Transverse colon (tissue), 4 donors: ENCODE data around the gene TDO2. TPM values are rescaled to one million over a fixed set of nuclear protein-coding genes. Genes with fewer than 3 reads are reported as not detected.
"Not testable (repeated sequence)": the region's sequence is repeated elsewhere in the genome, so short reads cannot be mapped to it uniquely, and the experiment has no call there.

ENCODE experiments used
- DNase-seq: peaks from one replicate; pipeline ENCODE4 v3.0.0-alpha.2; 2019
- H3K27ac ChIP-seq, 4 donors: fragments of 200-600 bp; sonication (generic); 2 replicates each; pipeline ENCODE4 v1.5.1; 2016 to 2018; ENCODE audit warnings: inconsistent platforms in 4 of 4
- H3K27me3 ChIP-seq: fragments of 200-600 bp; sonication (generic); 2 replicates; pipeline ENCODE4 v1.5.1; 2017; ENCODE audit warnings: inconsistent platforms
- H3K36me3 ChIP-seq, 4 donors: fragments of 200-600 bp; sonication (generic); 2 replicates each; pipeline ENCODE4 v1.5.1; 2017 to 2019; ENCODE audit warnings: inconsistent platforms in 4 of 4
- H3K4me1 ChIP-seq, 4 donors: fragments of 200-600 bp; sonication (generic); 2 replicates each; pipeline ENCODE4 v1.5.1; 2017 to 2020; ENCODE audit warnings: inconsistent platforms in 4 of 4
- H3K4me3 ChIP-seq, 4 donors: fragments of 200-600 bp; sonication (generic); 1 replicate in 1 of 4; 2 replicates in 3 of 4; pipeline versions ENCODE4 v1.5.1 to v1.6.1; 2017 to 2019; ENCODE audit warnings: inconsistent platforms in 4 of 4
- H3K9me3 ChIP-seq, 2 donors: fragments of 200-600 bp; sonication (generic); 2 replicates each; pipeline ENCODE4 v1.5.1; 2017 to 2019; ENCODE audit warnings: inconsistent platforms in 2 of 2
- CTCF ChIP-seq, 5 experiments: fragments of 200-600 bp in 3 of 5; fragments of 450-650 bp in 2 of 5; sonication (generic) in 3 of 5; IDR thresholded peaks; 1 replicate in 2 of 5; 2 replicates in 3 of 5; pipeline ENCODE4 v1.5.1; 2016 to 2017; ENCODE audit warnings: antibody characterized with exemption in 5 of 5, inconsistent platforms in 3 of 5, mild to moderate bottlenecking in 2 of 5, moderate library complexity in 1 of 5
- EP300 ChIP-seq: sonication (generic); formaldehyde crosslinking; IDR thresholded peaks from one replicate; pipeline ENCODE4 v1.6.1; 2017; ENCODE audit warnings: antibody characterized with exemption, low read depth
- POLR2A ChIP-seq: fragments of 450-650 bp; IDR thresholded peaks from one replicate; pipeline ENCODE4 v1.6.1; 2016; ENCODE audit warnings: antibody characterized with exemption, mild to moderate bottlenecking, moderate library complexity
- POLR2AphosphoS5 ChIP-seq, 3 donors: sonication (generic); formaldehyde crosslinking; IDR thresholded peaks; one replicate each; pipeline ENCODE4 v1.6.1; 2016; ENCODE audit warnings: antibody characterized with exemption in 3 of 3
- WGBS, 2 donors: methylation state at CpG; one replicate each; pipeline ENCODE4 v1.1.5; 2018; ENCODE audit warnings: low coverage in 1 of 2; 5-methylcytosine and 5-hydroxymethylcytosine counted together
- in situ Hi-C, 4 donors: fragments of 200-750 bp; cut with MboI; loops; one replicate each; pipeline versions ENCODE4 v1.15.0 to v1.15.1; 2017; ENCODE audit warnings: low sequenced_read_pairs in 3 of 4, low pct_ligation_motif_present in 1 of 4, low pct_unique_long_range_greater_than_20kb in 1 of 4
- intact Hi-C: fragments of 100-400 bp; cut with DNase I; formaldehyde crosslinking; loops from one replicate; pipeline ENCODE4 v1.15.1; 2023; ENCODE audit warnings: low total_unique reads
- total RNA-seq, 4 donors: library from RNA; depleted of rRNA; stranded (reverse); fragments of >200 nt; gene quantifications; one replicate each; pipeline ENCODE4 v1.1.0, GENCODE V29; 2016

TDO2 gene
- total RNA-seq, 4 donors from 2014 or later, result 0.64 TPM; not detected in 3

- intact Hi-C loops, result no loop called here
- WGBS, 2 donors, result 89 to 90% methylated on average over 4 of the region's 4 CpGs
- Histone ChIP-seq H3K27me3 (no peaks in the 10 kb centered on the region), H3K27ac (no peak overlapping the region), H3K36me3 (peaks cover 0 to 7% (median 0%) of the 10 kb centered on the region in 4 donors), H3K4me3 (no peak overlapping the region), H3K4me1 (no peaks in the 10 kb centered on the region), H3K9me3 (no peaks in the 10 kb centered on the region)
- no peak for TF ChIP-seq EP300
- TF ChIP-seq POLR2AphosphoS5 (IDR thresholded peaks at IDR 0.05), result no peak
- TF ChIP-seq CTCF (IDR thresholded peaks at IDR 0.05), result no peak
- TF ChIP-seq POLR2A, result no peak
- DNase-seq, result no peak
- in situ Hi-C loops, result loop anchor here in 1 of 4 donors (25.0 kb wide), 1 partner anchor 494 kb away; no protein-coding TSS in a partner anchor
Observed at GRCh38 chr4:155931634-155932033, 28.1 kb downstream of the TDO2 start.

- H3K9me3 ChIP-seq, H3K27me3 ChIP-seq, DNase-seq, H3K36me3 ChIP-seq, intact Hi-C loops, H3K4me1 ChIP-seq, H3K27ac ChIP-seq, H3K4me3 ChIP-seq: not testable (repeated sequence)
- in situ Hi-C loops, result loop anchor here in 1 of 4 donors (25.0 kb wide), 1 partner anchor 497 kb away; no protein-coding TSS in a partner anchor
- 84 to 85% methylated on average over 4 of the region's 4 CpGs for WGBS, 2 donors
Observed at GRCh38 chr4:155934634-155935033, 31.1 kb downstream of the TDO2 start.

GRCh38 chr4:155935389-155935986 lies 32.0 kb downstream of the TDO2 start:
- TF ChIP-seq POLR2AphosphoS5 (IDR thresholded peaks at IDR 0.05), result no peak
- TF ChIP-seq POLR2A, result no peak
- TF ChIP-seq CTCF (IDR thresholded peaks at IDR 0.05), result no peak
- no peak for TF ChIP-seq EP300
- Histone ChIP-seq H3K9me3 (no peaks in the 10 kb centered on the region), H3K36me3 (no peaks in the 10 kb centered on the region), H3K4me1 (no peaks in the 10 kb centered on the region), H3K4me3 (no peak overlapping the region), H3K27me3 (no peaks in the 10 kb centered on the region), H3K27ac (no peak overlapping the region)
- in situ Hi-C loops, result loop anchor here in 1 of 4 donors (25.0 kb wide), 1 partner anchor 498 kb away; no protein-coding TSS in a partner anchor
- DNase-seq, result no peak
- intact Hi-C loops, result no loop called here
- WGBS, 2 donors, result 65 to 77% methylated on average over 4 of the region's 4 CpGs

GRCh38 chr4:155941085-155941790 lies 37.7 kb downstream of the TDO2 start:
- no peak for TF ChIP-seq CTCF (IDR thresholded peaks at IDR 0.05)
- no peak for TF ChIP-seq EP300
- no peak for TF ChIP-seq POLR2A
- no peak for TF ChIP-seq POLR2AphosphoS5 (IDR thresholded peaks at IDR 0.05)
- Histone ChIP-seq H3K27ac (no peak overlapping the region), H3K9me3 (no peaks in the 10 kb centered on the region), H3K4me3 (no peak overlapping the region), H3K27me3 (no peaks in the 10 kb centered on the region), H3K4me1 (no peaks in the 10 kb centered on the region), H3K36me3 (no peaks in the 10 kb centered on the region)
- 78 to 100% methylated on average over 1 to 6 of the region's 6 CpGs for WGBS, 2 donors
- in situ Hi-C loops (loop anchor here in 1 of 4 donors (25.0 kb wide), 1 partner anchor 504 kb away; no protein-coding TSS in a partner anchor), intact Hi-C loops (no loop called here)
- no peak for DNase-seq
